Esophagus squamous epithelium (tissue), 5 donors: Measurements from ENCODE around the gene RELT. TPM values are rescaled to one million over a fixed set of nuclear protein-coding genes. Genes with fewer than 3 reads are reported as not detected.

ENCODE experiments used
- DNase-seq: peaks from one replicate; lab custom pipeline; 2025; lab: John Stamatoyannopoulos, UW
- H3K27ac ChIP-seq, 4 donors: fragments of 200-600 bp; sonication (generic); one replicate each; pipeline ENCODE4 v1.5.1; 2016 to 2019; ENCODE audit warnings: mild to moderate bottlenecking in 1 of 4
- H3K27me3 ChIP-seq, 4 donors: fragments of 200-600 bp; sonication (generic); 1 replicate in 3 of 4; 2 replicates in 1 of 4; pipeline versions ENCODE4 v1.5.1 to v1.6.0; 2017 to 2021; ENCODE audit warnings: antibody characterized with exemption in 1 of 4
- H3K36me3 ChIP-seq, 3 donors: fragments of 200-600 bp; sonication (generic); one replicate each; pipeline ENCODE4 v1.5.1; 2016 to 2019
- H3K4me1 ChIP-seq, 3 donors: fragments of 200-600 bp; sonication (generic); one replicate each; pipeline ENCODE4 v1.5.1; 2017 to 2019
- H3K4me3 ChIP-seq, 4 donors: fragments of 200-600 bp; sonication (generic); 1 replicate in 3 of 4; 2 replicates in 1 of 4; pipeline ENCODE4 v1.5.1; 2016 to 2019; ENCODE audit warnings: mild to moderate bottlenecking in 2 of 4, moderate library complexity in 1 of 4
- H3K9me3 ChIP-seq, 3 donors: fragments of 200-600 bp; sonication (generic); one replicate each; pipeline ENCODE4 v1.5.1; 2016 to 2019
- POLR2A ChIP-seq, 4 donors: fragments of 450-650 bp; IDR thresholded peaks; one replicate each; pipeline ENCODE4 v1.6.1; 2017; ENCODE audit warnings: antibody characterized with exemption in 4 of 4, mild to moderate bottlenecking in 4 of 4, moderate library complexity in 3 of 4
- WGBS, 2 donors: methylation state at CpG; one replicate each; pipeline ENCODE4 v1.1.5; 2018; 5-methylcytosine and 5-hydroxymethylcytosine counted together
- intact Hi-C: fragments of 100-400 bp; cut with DNase I; formaldehyde crosslinking; loops from one replicate; pipeline ENCODE4 v1.15.0; 2022
- total RNA-seq, 4 donors: library from RNA; depleted of rRNA; stranded (reverse); fragments of >200 nt; gene quantifications; one replicate each; pipeline ENCODE4 v1.1.0, GENCODE V29; 2016
- TF ChIP-seq, protein P1 (sequence below), 6 experiments: fragments of 450-650 bp in 4 of 6; fragments of 200-600 bp in 2 of 6; sonication (generic) in 2 of 6; IDR thresholded peaks; one replicate each; pipeline ENCODE4 v1.5.1; 2016 to 2019; ENCODE audit warnings: antibody characterized with exemption in 6 of 6, mild to moderate bottlenecking in 4 of 6, moderate library complexity in 4 of 6
- donor health status: DM: yes; HTN: yes; CAD: no.

RELT gene
- total RNA-seq, 4 donors from 2014 or later, result 3.7 to 8.8 (median 5.3) TPM

DNA sequence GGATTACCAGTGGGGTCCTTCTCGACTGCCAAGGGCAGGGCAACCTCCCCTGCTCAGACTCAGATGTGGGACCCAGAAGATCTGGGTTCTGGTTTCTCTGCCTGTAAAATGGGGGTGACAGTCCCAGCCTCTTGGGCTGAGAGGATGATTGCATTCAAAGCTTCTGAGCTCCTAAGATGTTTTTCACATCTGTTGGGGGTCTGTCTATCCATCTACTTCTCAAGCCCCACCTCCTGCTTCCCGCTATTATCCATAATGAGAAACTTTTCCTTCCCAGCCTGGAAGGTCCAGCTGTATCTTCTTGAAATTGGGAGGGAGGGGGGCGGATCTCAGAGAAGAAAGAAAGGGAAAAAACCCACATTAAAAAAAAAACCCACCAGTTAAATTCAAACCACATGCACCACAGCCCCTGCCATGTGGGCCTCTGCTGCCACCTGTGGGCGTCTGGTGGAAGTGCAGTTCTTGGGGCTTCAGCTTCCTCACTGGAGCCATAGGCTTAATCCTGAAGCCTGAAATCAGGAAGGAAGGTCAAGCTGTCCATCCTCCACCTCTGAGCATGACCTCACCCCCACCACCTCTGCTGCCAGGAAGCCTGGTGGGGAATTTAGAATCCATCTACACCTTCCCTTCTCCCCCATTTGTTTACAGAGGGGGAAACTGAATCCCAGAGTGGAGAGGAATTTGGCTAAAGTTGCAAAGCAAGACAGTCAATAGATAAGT lies 40.8 kb upstream of the RELT start:
- TF ChIP-seq, protein P1, sequence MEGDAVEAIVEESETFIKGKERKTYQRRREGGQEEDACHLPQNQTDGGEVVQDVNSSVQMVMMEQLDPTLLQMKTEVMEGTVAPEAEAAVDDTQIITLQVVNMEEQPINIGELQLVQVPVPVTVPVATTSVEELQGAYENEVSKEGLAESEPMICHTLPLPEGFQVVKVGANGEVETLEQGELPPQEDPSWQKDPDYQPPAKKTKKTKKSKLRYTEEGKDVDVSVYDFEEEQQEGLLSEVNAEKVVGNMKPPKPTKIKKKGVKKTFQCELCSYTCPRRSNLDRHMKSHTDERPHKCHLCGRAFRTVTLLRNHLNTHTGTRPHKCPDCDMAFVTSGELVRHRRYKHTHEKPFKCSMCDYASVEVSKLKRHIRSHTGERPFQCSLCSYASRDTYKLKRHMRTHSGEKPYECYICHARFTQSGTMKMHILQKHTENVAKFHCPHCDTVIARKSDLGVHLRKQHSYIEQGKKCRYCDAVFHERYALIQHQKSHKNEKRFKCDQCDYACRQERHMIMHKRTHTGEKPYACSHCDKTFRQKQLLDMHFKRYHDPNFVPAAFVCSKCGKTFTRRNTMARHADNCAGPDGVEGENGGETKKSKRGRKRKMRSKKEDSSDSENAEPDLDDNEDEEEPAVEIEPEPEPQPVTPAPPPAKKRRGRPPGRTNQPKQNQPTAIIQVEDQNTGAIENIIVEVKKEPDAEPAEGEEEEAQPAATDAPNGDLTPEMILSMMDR (IDR thresholded peaks at IDR 0.05), result peak; percentile 89 to 100 (median 93)
- TF ChIP-seq POLR2A (IDR thresholded peaks at IDR 0.05), result no peak
- H3K4me3 ChIP-seq, result no peak overlapping the region
- H3K4me1 ChIP-seq, result peaks cover 10 to 78% (median 37%) of the 10 kb centered on the region in 3 donors
- H3K27me3 ChIP-seq, result no peaks in the 10 kb centered on the region
- no peaks in the 10 kb centered on the region for H3K36me3 ChIP-seq
- no peak for DNase-seq
- 7 to 13% methylated on average over 2 to 3 of the region's 4 CpGs for WGBS, 2 donors
- H3K9me3 ChIP-seq, result no peaks in the 10 kb centered on the region
- peak overlapping the region; percentile 27 to 81 (median 50) for H3K27ac ChIP-seq
- intact Hi-C loops, result loop anchor here (2.0 kb wide), 1 partner anchor 29 kb away; no protein-coding TSS in a partner anchor

DNA sequence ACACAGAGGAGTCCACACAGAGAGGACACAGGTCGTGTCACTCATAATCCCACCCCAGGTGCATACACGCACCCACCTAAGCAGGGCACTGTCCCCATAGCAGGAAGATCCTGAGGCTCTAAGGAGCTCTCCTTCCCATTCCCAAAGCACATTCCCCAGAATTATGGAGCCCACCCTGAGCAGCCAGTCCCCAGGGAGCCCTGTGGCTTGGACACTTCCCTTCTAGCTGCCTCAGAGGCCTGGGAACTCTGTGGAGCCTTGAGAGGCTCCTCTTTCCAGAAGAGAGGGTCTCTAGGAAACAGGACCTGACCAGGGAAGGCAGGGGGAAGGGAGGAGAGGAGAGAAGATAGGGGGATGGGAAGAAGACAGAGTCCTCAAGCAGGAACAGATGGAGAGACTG lies 38.4 kb upstream of the RELT start:
- H3K27ac ChIP-seq, result peak overlapping the region in 3 of 4 donors; percentile 46 to 55 (median 54)
- intact Hi-C loops, result no loop called here
- peaks cover 0 to 6% (median 0%) of the 10 kb centered on the region in 4 donors for H3K27me3 ChIP-seq
- no peaks in the 10 kb centered on the region for H3K36me3 ChIP-seq
- peaks cover 16 to 77% (median 18%) of the 10 kb centered on the region in 3 donors for H3K4me1 ChIP-seq
- WGBS, 2 donors, result 87% methylated on average over 2 of the region's 2 CpGs; no CpG with 5 or more reads in 1 of the 2 donors
- no peak for TF ChIP-seq POLR2A (IDR thresholded peaks at IDR 0.05)
- TF ChIP-seq, protein P1 (IDR thresholded peaks at IDR 0.05), result no peak
- no peak overlapping the region for H3K4me3 ChIP-seq
- DNase-seq, result no peak
- H3K9me3 ChIP-seq, result no peaks in the 10 kb centered on the region

DNA sequence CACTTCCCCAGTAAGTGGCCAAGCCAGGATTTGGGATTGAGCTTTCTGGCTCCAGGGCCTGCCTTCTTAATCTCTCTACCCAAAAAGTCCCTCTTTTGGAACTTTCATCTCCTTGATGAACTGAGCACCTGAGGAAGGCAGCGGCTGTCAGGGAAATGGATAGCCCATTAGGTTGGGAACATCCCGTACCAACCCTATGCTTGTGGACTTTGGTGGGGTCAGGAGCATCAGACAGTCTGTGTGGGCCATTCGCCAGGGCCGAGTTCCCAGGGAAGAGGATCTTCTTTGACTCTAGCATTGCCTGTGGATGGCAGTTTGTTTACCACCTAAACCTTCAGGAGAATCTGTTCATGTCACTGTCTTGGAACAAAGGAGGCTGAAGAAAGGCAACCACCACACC lies 37.9 kb upstream of the RELT start:
- no peaks in the 10 kb centered on the region for H3K36me3 ChIP-seq
- no peaks in the 10 kb centered on the region for H3K9me3 ChIP-seq
- TF ChIP-seq, protein P1 (IDR thresholded peaks at IDR 0.05), result no peak
- TF ChIP-seq POLR2A (IDR thresholded peaks at IDR 0.05), result no peak
- intact Hi-C loops, result no loop called here
- peak overlapping the region in 3 of 4 donors; percentile 46 to 55 (median 54) for H3K27ac ChIP-seq
- no peak for DNase-seq
- 57 to 85% methylated on average over 4 of the region's 4 CpGs for WGBS, 2 donors
- H3K4me1 ChIP-seq, result peaks cover 20 to 77% (median 21%) of the 10 kb centered on the region in 3 donors
- H3K4me3 ChIP-seq, result no peak overlapping the region
- peaks cover 0 to 10% (median 0%) of the 10 kb centered on the region in 4 donors for H3K27me3 ChIP-seq

DNA sequence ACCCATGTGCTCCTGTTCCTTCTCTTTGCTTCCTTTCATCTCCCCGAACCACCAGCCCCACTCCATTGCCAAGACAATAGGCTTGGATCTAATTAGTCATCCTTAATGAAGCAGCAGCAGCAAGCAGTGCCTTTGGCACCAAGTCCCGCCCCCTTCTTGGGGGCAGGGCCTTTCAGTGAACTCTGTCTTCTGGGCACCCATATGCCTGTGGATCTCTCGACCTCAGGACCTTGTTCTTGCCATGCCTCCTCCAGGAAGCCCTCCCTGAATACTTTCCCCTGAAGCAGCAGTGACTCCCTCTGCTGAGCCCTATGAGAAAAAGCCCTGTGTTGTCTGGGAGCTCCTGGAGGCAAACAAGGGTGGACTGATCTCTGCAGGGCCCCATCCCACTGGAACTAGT lies 36.0 kb upstream of the RELT start:
- TF ChIP-seq, protein P1 (IDR thresholded peaks at IDR 0.05), result no peak
- TF ChIP-seq POLR2A (IDR thresholded peaks at IDR 0.05), result no peak
- no peak for DNase-seq
- intact Hi-C loops, result no loop called here
- WGBS, 2 donors, result 0 to 41% methylated on average over 1 to 3 of the region's 3 CpGs
- Histone ChIP-seq H3K36me3 (no peaks in the 10 kb centered on the region), H3K27ac (no peak overlapping the region), H3K9me3 (no peaks in the 10 kb centered on the region), H3K27me3 (peaks cover 0 to 15% (median 0%) of the 10 kb centered on the region in 4 donors), H3K4me1 (peaks cover 12 to 75% (median 18%) of the 10 kb centered on the region in 3 donors), H3K4me3 (no peak overlapping the region)

DNA sequence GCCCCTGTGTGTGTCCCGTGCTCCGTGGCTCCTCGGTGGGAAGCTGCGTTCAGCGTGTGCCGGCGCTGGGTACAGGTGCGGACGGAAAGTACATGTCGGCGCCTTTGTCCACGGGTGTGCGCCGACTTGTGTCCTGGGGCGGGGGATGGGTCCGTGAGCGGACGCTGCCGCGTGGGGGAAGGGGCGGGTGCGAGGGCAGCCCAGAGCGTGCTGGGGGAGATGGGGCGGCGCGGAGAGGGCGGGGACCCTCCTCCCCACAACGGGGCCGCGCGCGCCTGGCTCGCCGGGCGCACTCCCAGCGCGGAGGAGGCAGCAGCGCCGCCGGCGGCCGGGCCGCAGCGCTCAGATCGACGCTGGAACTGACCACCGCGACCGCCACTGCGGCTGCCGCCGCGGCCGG lies 33.6 kb upstream of the RELT start:
- H3K27me3 ChIP-seq, result peaks cover 0 to 15% (median 0%) of the 10 kb centered on the region in 4 donors
- 50% methylated on average over 4 of the region's 54 CpGs; no CpG with 5 or more reads in 1 of the 2 donors for WGBS, 2 donors
- intact Hi-C loops, result no loop called here
- H3K27ac ChIP-seq, result no peak overlapping the region
- H3K4me3 ChIP-seq, result peak overlapping the region; percentile 20 to 57 (median 32)
- TF ChIP-seq, protein P1 (IDR thresholded peaks at IDR 0.05), result no peak
- no peak for TF ChIP-seq POLR2A (IDR thresholded peaks at IDR 0.05)
- no peak for DNase-seq
- H3K4me1 ChIP-seq, result peaks cover 11 to 73% (median 16%) of the 10 kb centered on the region in 3 donors
- H3K36me3 ChIP-seq, result peaks cover 0 to 7% (median 0%) of the 10 kb centered on the region in 3 donors
- H3K9me3 ChIP-seq, result no peaks in the 10 kb centered on the region
